GM19238 (cell line): ENCODE data around the gene ZNF524.
A peak's percentile ranks its signal among the peaks of the same experiment; 100 is the strongest.
"Not testable (repeated sequence)": the region's sequence is repeated elsewhere in the genome, so short reads cannot be mapped to it uniquely, and the experiment has no call there.

Source experiments
- DNase-seq: peaks from one replicate; pipeline ENCODE4 v3.0.0; 2011; ENCODE audit warnings: low spot score; ENCODE audit not compliant: insufficient read length

Gene ZNF524

GRCh38 chr19:55599842-55600661, at the start of gene ZNF524:
Gene ZNF524 (plus strand): TSS chr19:55600288. CDS start chr19:55602113, 1,825 bp downstream.
- peak; percentile 85 for DNase-seq

- no peak for DNase-seq
These were observed 49.8 kb upstream of the ZNF524 start for GRCh38 chr19:55550321-55550650.

DNA sequence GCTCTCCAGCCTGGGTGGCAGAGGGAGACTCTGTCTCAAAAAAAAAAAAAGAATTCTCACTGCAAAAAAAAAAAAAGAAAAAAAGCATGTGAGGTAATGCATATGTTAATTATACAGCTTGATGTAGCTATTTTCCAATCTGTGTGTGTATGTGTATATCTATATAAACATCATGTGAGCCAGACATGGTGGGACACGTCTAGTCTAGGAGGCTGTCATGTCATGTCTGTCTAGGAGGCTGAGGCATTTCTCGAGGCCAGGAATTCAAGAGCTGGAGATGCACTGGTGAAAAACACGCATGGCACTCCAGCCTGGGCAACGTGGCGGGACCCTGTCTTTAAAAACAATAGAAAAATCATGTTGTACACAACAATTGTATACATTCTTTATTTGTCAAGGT, 47.9 kb upstream of the ZNF524 start:
- DNase-seq: no peak

DNA sequence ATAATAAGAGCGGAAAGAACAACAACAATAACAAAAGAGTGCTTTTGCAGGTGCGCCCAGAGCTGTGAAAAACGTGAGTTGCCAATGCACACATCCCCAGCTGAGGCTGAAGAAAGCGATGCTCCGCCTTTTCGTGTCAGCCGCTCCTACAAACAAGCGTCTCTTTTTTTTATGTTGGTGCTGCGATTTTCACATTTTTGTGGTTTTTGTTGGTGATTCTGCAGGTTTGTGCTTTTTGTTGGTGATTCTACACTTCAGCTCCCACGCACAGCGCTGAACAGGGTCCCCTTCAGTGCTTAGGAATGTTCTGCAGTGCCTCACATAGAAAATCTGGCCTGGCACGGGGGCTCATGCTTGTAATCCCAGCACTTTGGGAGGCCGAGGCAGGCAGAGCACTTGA, 47.5 kb upstream of the ZNF524 start:
- no peak for DNase-seq

DNA sequence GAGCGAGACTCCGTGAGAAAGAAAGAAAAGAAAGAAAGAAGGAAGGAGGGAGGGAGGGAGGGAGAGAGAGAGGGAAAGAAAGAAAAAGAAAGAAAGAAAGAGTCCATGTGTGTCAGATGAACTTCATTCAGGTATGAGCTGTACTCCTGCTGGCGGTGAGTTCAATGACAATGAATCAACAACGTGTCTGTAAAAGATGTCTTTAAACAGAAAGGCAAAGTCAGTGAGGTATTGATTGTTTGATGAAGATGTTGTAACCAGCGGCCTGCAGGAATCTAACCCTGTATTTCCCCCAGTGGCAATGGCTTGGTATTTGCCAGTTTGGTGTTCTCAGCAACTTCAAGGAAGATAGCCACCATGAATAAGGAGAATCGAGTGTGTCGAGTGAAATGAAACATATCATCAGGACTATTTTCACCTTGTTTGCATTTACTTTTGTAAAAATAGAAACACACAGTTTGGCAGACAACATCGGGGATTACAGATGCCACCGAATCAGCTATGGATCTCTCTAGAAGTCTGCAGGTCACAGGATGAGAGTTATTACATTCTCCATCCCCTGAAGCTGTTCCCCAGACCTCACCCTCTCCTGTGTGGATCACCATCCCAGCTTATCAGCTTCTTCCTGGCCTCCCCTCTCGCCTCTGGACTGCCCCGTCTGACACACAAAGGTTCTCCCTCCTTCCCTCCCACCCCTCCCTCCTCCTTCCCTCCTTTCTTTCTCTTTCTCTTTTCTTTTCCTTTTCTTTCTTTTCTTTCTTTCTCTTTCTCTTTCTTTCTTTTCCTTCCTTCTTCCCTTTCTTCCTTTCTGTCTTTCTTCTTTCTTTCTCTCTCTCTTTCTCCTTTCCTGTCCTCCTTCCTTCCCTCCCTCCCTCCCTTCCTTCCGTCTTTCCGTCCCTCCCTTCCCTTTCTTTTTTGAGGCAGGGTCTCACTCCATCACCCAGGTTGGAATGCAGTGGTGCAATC, 46.6 kb upstream of the ZNF524 start:
- no peak for DNase-seq

DNA sequence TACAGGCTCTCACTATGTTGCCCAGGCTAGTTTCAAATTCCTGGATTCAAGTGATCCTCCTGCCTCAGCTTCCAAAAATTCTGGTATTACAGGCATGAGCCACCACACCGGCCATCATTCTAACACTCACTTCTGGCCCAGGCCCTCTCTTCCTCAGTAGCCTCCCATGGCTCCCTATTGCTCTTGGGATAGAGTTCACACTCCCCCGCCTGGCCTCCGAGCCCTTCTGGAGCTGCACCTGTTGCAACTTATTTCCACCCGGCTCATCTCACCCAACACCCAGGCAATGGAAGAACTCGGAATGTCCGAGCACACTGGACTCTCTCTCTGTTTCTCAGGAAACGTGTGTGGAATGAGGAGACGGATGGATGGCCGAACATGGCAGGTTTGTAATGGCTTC, 45.8 kb upstream of the ZNF524 start:
- DNase-seq: no peak

- no peak for DNase-seq
These were observed 45.3 kb upstream of the ZNF524 start for GRCh38 chr19:55554741-55555152.

GRCh38 chr19:55559684-55560083, 40.4 kb upstream of the ZNF524 start:
- DNase-seq: no peak

DNA sequence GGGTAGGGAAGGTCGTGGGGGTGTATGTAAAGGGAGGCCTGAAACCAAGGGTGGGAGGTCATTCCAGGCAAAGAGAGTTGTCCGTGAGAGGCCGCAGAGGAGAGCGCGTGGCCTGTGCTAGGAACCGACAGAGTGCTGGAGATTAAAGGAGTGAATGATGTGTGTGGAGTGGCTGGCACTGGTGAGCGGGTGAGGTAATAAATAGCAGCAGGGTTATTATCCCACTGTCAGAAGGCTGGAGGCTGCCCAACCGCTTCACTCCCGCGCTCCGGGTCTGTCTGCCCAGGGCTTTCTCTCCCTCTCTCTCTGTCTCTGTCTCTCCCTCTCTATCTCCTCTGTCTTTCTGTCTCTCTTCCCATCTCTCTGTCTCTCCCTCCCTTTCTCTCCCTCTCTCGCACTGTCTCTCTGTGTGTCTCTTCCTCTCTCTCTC, 36.8 kb upstream of the ZNF524 start:
- no peak for DNase-seq

GRCh38 chr19:55566823-55567222, 33.3 kb upstream of the ZNF524 start:
- no peak for DNase-seq

- no peak for DNase-seq
These were observed 32.3 kb upstream of the ZNF524 start for GRCh38 chr19:55567708-55568328.

DNA sequence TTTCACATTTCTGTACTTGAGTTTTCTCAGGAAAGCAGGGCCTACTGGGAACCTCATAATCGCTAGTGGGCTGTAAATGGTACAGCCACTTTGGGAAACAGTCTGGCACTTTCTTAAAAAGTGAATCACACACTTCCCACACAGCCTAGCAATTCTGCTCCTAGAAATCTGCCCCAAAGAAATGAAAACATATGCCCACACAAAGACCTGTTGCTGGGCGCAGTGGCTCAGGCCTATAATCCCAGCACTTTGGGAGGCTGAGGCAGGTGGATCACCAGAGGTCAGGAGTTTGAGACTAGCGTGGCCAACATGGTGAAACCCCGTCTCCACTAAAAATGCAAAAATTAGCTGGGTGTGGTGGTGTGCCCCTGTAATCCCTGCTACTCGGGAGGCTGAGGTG, 30.6 kb upstream of the ZNF524 start:
- not testable (repeated sequence) for DNase-seq

DNA sequence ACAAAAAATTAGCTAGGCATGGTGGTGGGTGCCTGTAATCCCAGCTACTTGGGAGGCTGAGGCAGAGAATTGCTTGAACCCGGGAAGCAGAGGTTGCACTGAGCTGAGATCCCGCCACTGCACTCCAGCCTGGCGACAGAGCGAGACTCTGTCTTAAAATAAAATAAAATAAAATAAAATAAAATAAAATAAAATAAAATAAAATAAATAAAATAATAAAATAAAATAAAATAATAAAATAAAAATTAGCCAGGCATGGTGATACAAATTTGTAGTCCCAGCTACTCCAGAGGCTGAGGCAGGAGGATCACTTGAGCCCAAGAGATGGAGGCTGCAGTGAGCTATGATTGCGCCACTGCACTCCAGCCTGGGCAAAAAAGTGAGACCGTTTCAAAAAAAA, 26.2 kb upstream of the ZNF524 start:
- not testable (repeated sequence) for DNase-seq

- no peak for DNase-seq
These were observed 23.3 kb upstream of the ZNF524 start for GRCh38 chr19:55576746-55577145.

- no peak for DNase-seq
These were observed 21.9 kb upstream of the ZNF524 start for GRCh38 chr19:55578031-55578760.

GRCh38 chr19:55578761-55579747, 21.0 kb upstream of the ZNF524 start:
- DNase-seq: no peak

DNA sequence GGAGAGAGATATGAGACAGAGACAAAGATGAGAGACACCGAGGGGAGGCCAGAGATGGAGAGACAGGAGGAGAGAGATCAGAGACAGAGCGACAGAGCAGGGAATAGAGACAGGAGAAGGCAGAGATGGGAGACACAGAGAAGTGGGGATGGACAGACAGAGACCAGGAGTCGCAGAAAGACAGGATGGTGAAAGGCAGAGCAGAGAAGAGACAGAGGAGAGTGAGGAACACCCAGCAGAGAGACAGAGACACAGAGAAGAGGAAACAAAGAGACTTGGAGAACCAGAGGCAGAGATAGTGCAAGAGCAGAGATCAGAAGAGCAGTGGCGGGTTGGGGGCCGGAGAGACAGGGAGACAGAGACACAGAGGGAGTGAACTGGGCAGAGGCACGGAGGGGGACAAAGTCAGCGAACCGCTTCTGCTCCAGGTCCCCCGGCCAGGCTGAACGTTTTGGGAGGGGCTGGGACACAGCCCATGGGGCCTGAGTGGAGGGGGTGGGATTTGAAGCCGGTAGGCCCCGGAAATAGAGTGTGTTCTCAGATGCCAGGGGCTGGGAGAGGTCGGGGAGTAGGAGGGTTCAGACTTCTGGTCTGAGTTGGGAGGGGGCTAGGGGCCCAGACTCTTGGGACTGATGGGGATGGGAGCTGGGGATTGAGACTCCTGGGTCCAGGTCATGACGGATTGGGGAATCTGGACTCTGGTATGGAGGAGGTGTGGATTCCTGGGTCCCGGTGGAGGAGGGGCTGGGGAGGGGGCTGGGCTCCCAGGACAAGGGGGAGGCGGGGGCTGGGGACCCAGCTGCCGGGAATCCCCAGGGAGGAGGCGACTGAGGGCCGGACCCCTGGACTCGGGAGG, 20.1 kb upstream of the ZNF524 start:
- no peak for DNase-seq

DNA sequence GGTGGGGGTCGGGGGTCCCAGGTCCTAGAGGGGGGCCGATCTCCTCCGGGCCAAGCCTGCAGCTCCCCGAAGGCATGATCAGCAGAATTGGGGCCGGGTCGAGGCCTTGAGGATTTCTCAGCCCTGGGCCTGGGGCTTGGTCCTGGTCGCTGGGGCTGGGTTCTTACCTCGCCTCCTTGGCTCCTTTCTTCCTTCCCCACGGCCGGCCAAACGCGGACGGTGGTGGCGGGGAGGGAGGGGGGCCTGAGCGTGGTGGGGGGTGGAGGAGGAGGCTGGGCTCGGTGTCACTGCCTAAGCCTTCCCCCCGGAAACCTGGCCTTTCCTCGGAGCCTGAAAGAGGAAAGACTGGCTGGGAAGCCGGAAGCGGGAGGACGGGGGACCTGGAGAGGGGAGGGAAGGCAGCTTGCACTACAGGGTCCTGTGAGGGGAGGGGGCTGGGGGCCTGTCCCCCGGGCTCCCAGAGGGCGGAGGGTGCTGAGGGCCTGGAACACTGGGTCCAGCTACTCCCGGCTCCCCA, 19.4 kb upstream of the ZNF524 start, which contains the start of gene ZNF579:
Gene ZNF579 (minus strand): TSS at position 221 of the 517 bp plus-strand sequence. CDS start 1,209 bp downstream, outside the sequence.
- DNase-seq: peak; percentile 85
